Testis (tissue), 3 donors: Measurements from ENCODE around the gene CYP2S1. TPM values are rescaled to one million over a fixed set of nuclear protein-coding genes. Genes with fewer than 3 reads are reported as not detected.

Source experiments
- DNase-seq: peaks from one replicate; pipeline ENCODE4 v3.0.0-alpha.2; 2019
- H3K27ac ChIP-seq, 2 donors: fragments of 200-600 bp; sonication (generic); one replicate each; pipeline ENCODE4 v1.5.1; 2019
- H3K27me3 ChIP-seq: fragments of 200-600 bp; sonication (generic); one replicate; pipeline ENCODE4 v1.5.1; 2019
- H3K36me3 ChIP-seq: fragments of 200-600 bp; sonication (generic); one replicate; pipeline ENCODE4 v1.5.1; 2017; ENCODE audit warnings: low read depth; ENCODE audit errors: missing control alignments
- H3K4me1 ChIP-seq: fragments of 200-600 bp; sonication (generic); one replicate; pipeline ENCODE4 v1.5.1; 2019
- H3K4me3 ChIP-seq, 2 donors: fragments of 200-600 bp; sonication (generic); one replicate each; pipeline ENCODE4 v1.5.1; 2017 to 2019
- H3K9me3 ChIP-seq: fragments of 200-600 bp; sonication (generic); one replicate; pipeline ENCODE4 v1.5.1; 2017
- CTCF ChIP-seq, 3 experiments: fragments of 450-650 bp in 2 of 3; fragments of 200-600 bp in 1 of 3; sonication (generic) in 1 of 3; IDR thresholded peaks; one replicate each; pipeline ENCODE4 v1.5.1; 2016 to 2019; ENCODE audit warnings: antibody characterized with exemption in 3 of 3, mild to moderate bottlenecking in 2 of 3, moderate library complexity in 1 of 3
- POLR2A ChIP-seq: fragments of 450-650 bp; IDR thresholded peaks from one replicate; pipeline ENCODE4 v1.6.1; 2017; ENCODE audit warnings: antibody characterized with exemption, mild to moderate bottlenecking, moderate library complexity
- WGBS, 2 donors: methylation state at CpG; one replicate each; pipeline ENCODE4 v1.1.5; 2018; 5-methylcytosine and 5-hydroxymethylcytosine counted together
- intact Hi-C: fragments of 100-400 bp; cut with DNase I; formaldehyde crosslinking; loops from one replicate; pipeline ENCODE4 v1.15.1; 2023; ENCODE audit warnings: low total_unique reads
- polyA plus RNA-seq: library from polyadenylated mRNA; stranded (reverse); fragments of 350-450 nt; fragmentation: Illumina TruSeq; extraction: RNeasy Lipid Tissue Mini Kit (QIAGEN cat#74804); gene quantifications from one replicate; pipeline ENCODE4 v1.2.3, GENCODE V29; 2014; ENCODE audit warnings: low read depth, low replicate concordance; ENCODE audit not compliant: insufficient read depth
- total RNA-seq, 2 donors: library from RNA; depleted of rRNA; stranded (reverse); fragments of >200 nt; gene quantifications; one replicate each; pipeline ENCODE4 v1.2.3, GENCODE V29; 2016

Gene CYP2S1
- total and polyA plus RNA-seq, 3 donors from 2014 or later, result 1.4 to 2.0 (median 1.6) TPM

- no peak for DNase-seq
- WGBS, 2 donors, result 86% methylated on average over 3 of the region's 3 CpGs
- Histone ChIP-seq H3K9me3 (no peaks in the 10 kb centered on the region), H3K4me3 (no peak overlapping the region), H3K27me3 (no peaks in the 10 kb centered on the region), H3K4me1 (no peaks in the 10 kb centered on the region), H3K27ac (no peak overlapping the region), H3K36me3 (no peaks in the 10 kb centered on the region)
- intact Hi-C loops, result no loop called here
- TF ChIP-seq CTCF (IDR thresholded peaks at IDR 0.05), result no peak
- no peak for TF ChIP-seq POLR2A
Measured at GRCh38 chr19:41245843-41246242, 52.8 kb downstream of the CYP2S1 start.

GRCh38 chr19:41248895-41249294 is 55.9 kb downstream of the CYP2S1 start:
- no peak for DNase-seq
- Histone ChIP-seq H3K4me1 (no peaks in the 10 kb centered on the region), H3K4me3 (no peak overlapping the region), H3K27ac (no peak overlapping the region), H3K27me3 (no peaks in the 10 kb centered on the region), H3K36me3 (no peaks in the 10 kb centered on the region), H3K9me3 (no peaks in the 10 kb centered on the region)
- TF ChIP-seq CTCF (IDR thresholded peaks at IDR 0.05), result no peak
- WGBS, 2 donors, result 93 to 97% methylated on average over 4 of the region's 4 CpGs
- intact Hi-C loops, result no loop called here

GRCh38 chr19:41249707-41250423 is 56.8 kb downstream of the CYP2S1 start:
- no peak for TF ChIP-seq POLR2A
- TF ChIP-seq CTCF (IDR thresholded peaks at IDR 0.05), result no peak
- H3K36me3 ChIP-seq, result no peaks in the 10 kb centered on the region

GRCh38 chr19:41253660-41254059 is 60.6 kb downstream of the CYP2S1 start:
- H3K36me3 ChIP-seq, result no peaks in the 10 kb centered on the region
- no peaks in the 10 kb centered on the region for H3K27me3 ChIP-seq
- intact Hi-C loops, result no loop called here
- TF ChIP-seq CTCF (IDR thresholded peaks at IDR 0.05), result no peak
- no peak for TF ChIP-seq POLR2A
- H3K4me1 ChIP-seq, result no peaks in the 10 kb centered on the region
- no peak for DNase-seq
- 92 to 93% methylated on average over 4 to 6 of the region's 6 CpGs for WGBS, 2 donors
- no peaks in the 10 kb centered on the region for H3K9me3 ChIP-seq
- H3K27ac ChIP-seq, result no peak overlapping the region
- H3K4me3 ChIP-seq, result no peak overlapping the region

More at GRCh38 chr19:41249707-41250423, 56.8 kb downstream of the CYP2S1 start:
- intact Hi-C loops, result no loop called here
- Histone ChIP-seq H3K4me1 (no peaks in the 10 kb centered on the region), H3K27ac (no peak overlapping the region), H3K9me3 (no peaks in the 10 kb centered on the region), H3K4me3 (no peak overlapping the region), H3K27me3 (no peaks in the 10 kb centered on the region)
- no peak for DNase-seq
- 93 to 96% methylated on average over 9 of the region's 9 CpGs for WGBS, 2 donors

GRCh38 chr19:41255171-41255570 is 62.2 kb downstream of the CYP2S1 start:
- no peaks in the 10 kb centered on the region for H3K9me3 ChIP-seq
- intact Hi-C loops, result no loop called here
- TF ChIP-seq CTCF (IDR thresholded peaks at IDR 0.05) (no peak), POLR2A (no peak)
- no peaks in the 10 kb centered on the region for H3K36me3 ChIP-seq
- DNase-seq, result no peak
- H3K4me1 ChIP-seq, result no peaks in the 10 kb centered on the region
- H3K27ac ChIP-seq, result no peak overlapping the region
- H3K27me3 ChIP-seq, result no peaks in the 10 kb centered on the region
- no peak overlapping the region for H3K4me3 ChIP-seq
